ENCODE measurements around the gene RPP25. TPM values are rescaled to one million over a fixed set of nuclear protein-coding genes. Genes with fewer than 3 reads are reported as not detected.

The RPP25 gene
- total and polyA plus RNA-seq, 4 donors = 2.2 to 3.3 (median 2.3) TPM

DNA sequence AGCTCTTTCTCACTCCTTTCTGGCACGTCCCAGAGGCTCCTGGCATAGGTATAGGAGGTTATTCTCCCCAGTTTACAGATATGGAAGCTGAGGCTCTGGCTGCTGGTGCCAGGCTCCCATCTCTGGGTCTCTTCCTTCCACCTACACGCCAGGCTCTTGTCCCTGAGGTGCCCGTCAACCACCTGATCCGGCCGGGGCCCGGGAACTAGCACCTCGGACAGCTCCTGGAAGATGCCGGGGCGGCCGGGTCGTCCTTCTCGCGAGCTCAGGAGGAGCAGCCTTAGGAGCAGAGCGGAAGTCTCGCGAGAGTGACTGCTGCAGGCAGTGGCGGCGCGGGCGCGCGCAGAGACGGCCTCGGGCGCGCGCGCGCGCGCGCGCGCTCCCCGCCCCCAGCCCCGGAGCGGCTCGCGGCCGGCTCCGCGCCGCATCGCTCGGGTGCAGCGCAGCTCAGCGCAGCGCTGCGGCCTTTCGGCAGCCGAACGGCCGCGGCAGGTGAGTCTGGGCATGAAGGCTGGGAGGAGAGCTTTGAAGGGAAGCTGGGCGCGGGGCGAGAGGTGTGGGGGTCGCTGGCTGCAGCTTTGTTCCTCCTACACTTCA, 38.7 kb upstream of the RPP25 start, which contains the start of gene SCAMP5:
SCAMP5 (plus strand) TSS at position 382 of the 597 bp plus-strand sequence. CDS start 16,277 bp downstream, outside the sequence.
- WGBS = 1% methylated on average over 58 of the region's 58 CpGs
- Histone ChIP-seq H3K4me3 (ENCODE audit: low read depth in 1 of 3, low read length in 3 of 3) (peak within 1 kb of the TSS; percentile 3 to 79 (median 76)), H3K9ac (ENCODE audit: low read depth in 1 of 2, low read length in 2 of 2) (no peak within 1 kb of the TSS), H3K27ac (ENCODE audit: low read depth in 1 of 2, low read length in 2 of 2) (no peak within 1 kb of the TSS), H3K9me3 (ENCODE audit: control insufficient read depth in 4 of 4, low read length in 3 of 4) (no peaks in the 10 kb centered on the region), H3K36me3 (ENCODE audit: control insufficient read depth in 4 of 4, insufficient read depth in 3 of 4, low read depth in 1 of 4, low read length in 3 of 4) (no peaks in the 10 kb centered on the region), H3K4me1 (ENCODE audit: control insufficient read depth in 4 of 4, insufficient read depth in 4 of 4, low read length in 3 of 4) (peaks cover 4 to 6% (median 6%) of the 10 kb centered on the region in 4 donors), H3K27me3 (ENCODE audit: control insufficient read depth in 4 of 4, insufficient read depth in 4 of 4, low read length in 3 of 4) (no peaks in the 10 kb centered on the region)
- DNase-seq (ENCODE audit: low spot score) = peak; percentile 85
- TF ChIP-seq NR2F2 (IDR thresholded peaks at IDR 0.05) (no peak), TAF1 (conservative IDR thresholded peaks at IDR 0.05) (no peak), EGR1 (IDR thresholded peaks at IDR 0.05; ENCODE audit: low read depth in 2 of 2) (no peak), HNF4A (conservative IDR thresholded peaks at IDR 0.05) (no peak), FOXA2 (IDR thresholded peaks at IDR 0.05) (no peak), YY1 (IDR thresholded peaks at IDR 0.05) (peak; percentile 24), RXRA (IDR thresholded peaks at IDR 0.05) (no peak)
- TF ChIP-seq, protein P1, sequence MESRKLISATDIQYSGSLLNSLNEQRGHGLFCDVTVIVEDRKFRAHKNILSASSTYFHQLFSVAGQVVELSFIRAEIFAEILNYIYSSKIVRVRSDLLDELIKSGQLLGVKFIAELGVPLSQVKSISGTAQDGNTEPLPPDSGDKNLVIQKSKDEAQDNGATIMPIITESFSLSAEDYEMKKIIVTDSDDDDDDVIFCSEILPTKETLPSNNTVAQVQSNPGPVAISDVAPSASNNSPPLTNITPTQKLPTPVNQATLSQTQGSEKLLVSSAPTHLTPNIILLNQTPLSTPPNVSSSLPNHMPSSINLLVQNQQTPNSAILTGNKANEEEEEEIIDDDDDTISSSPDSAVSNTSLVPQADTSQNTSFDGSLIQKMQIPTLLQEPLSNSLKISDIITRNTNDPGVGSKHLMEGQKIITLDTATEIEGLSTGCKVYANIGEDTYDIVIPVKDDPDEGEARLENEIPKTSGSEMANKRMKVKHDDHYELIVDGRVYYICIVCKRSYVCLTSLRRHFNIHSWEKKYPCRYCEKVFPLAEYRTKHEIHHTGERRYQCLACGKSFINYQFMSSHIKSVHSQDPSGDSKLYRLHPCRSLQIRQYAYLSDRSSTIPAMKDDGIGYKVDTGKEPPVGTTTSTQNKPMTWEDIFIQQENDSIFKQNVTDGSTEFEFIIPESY (IDR thresholded peaks at IDR 0.05) = peak; percentile 99
- TF ChIP-seq, protein P2, sequence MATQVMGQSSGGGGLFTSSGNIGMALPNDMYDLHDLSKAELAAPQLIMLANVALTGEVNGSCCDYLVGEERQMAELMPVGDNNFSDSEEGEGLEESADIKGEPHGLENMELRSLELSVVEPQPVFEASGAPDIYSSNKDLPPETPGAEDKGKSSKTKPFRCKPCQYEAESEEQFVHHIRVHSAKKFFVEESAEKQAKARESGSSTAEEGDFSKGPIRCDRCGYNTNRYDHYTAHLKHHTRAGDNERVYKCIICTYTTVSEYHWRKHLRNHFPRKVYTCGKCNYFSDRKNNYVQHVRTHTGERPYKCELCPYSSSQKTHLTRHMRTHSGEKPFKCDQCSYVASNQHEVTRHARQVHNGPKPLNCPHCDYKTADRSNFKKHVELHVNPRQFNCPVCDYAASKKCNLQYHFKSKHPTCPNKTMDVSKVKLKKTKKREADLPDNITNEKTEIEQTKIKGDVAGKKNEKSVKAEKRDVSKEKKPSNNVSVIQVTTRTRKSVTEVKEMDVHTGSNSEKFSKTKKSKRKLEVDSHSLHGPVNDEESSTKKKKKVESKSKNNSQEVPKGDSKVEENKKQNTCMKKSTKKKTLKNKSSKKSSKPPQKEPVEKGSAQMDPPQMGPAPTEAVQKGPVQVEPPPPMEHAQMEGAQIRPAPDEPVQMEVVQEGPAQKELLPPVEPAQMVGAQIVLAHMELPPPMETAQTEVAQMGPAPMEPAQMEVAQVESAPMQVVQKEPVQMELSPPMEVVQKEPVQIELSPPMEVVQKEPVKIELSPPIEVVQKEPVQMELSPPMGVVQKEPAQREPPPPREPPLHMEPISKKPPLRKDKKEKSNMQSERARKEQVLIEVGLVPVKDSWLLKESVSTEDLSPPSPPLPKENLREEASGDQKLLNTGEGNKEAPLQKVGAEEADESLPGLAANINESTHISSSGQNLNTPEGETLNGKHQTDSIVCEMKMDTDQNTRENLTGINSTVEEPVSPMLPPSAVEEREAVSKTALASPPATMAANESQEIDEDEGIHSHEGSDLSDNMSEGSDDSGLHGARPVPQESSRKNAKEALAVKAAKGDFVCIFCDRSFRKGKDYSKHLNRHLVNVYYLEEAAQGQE (IDR thresholded peaks at IDR 0.05) = peak; percentile 99
- TF ChIP-seq, protein P3, sequence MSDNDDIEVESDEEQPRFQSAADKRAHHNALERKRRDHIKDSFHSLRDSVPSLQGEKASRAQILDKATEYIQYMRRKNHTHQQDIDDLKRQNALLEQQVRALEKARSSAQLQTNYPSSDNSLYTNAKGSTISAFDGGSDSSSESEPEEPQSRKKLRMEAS (IDR thresholded peaks at IDR 0.05) = no peak

DNA sequence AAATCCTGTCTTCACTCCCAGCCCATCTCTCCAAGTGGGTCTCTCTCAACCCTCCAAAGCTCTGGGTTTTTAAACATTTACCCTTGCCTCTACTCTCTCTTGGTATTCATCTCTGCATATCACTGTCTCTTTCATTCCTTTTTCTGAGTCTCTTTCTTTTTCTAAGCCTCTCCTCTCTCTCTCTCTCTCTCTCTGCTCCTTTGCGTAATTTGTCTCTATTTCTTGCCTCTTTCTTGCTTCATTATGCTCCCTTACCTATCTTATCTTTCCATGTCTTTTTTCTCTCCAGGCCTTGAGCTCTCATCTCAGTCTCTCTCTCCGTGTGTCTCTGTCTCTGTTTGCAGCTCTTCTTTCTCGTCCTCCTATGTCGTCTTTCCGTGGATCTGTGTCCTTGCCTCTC, 38.1 kb upstream of the RPP25 start:
- no peak for TF ChIP-seq HNF4A (conservative IDR thresholded peaks at IDR 0.05)
- no peak for TF ChIP-seq YY1 (IDR thresholded peaks at IDR 0.05)
- no peak for TF ChIP-seq RAD21 (IDR thresholded peaks at IDR 0.05)
- no peak for TF ChIP-seq RXRA (IDR thresholded peaks at IDR 0.05)
- TF ChIP-seq GABPA (IDR thresholded peaks at IDR 0.05 in 1 of 2, conservative IDR thresholded peaks at IDR 0.05 in 1 of 2) = no peak
- TF ChIP-seq, protein P3 (IDR thresholded peaks at IDR 0.05) = no peak
- TF ChIP-seq EGR1 (IDR thresholded peaks at IDR 0.05; ENCODE audit: low read depth in 2 of 2) = no peak
- TF ChIP-seq JUND (IDR thresholded peaks at IDR 0.05) = no peak
- TF ChIP-seq, protein P2 (IDR thresholded peaks at IDR 0.05) = no peak
- TF ChIP-seq, protein P4, sequence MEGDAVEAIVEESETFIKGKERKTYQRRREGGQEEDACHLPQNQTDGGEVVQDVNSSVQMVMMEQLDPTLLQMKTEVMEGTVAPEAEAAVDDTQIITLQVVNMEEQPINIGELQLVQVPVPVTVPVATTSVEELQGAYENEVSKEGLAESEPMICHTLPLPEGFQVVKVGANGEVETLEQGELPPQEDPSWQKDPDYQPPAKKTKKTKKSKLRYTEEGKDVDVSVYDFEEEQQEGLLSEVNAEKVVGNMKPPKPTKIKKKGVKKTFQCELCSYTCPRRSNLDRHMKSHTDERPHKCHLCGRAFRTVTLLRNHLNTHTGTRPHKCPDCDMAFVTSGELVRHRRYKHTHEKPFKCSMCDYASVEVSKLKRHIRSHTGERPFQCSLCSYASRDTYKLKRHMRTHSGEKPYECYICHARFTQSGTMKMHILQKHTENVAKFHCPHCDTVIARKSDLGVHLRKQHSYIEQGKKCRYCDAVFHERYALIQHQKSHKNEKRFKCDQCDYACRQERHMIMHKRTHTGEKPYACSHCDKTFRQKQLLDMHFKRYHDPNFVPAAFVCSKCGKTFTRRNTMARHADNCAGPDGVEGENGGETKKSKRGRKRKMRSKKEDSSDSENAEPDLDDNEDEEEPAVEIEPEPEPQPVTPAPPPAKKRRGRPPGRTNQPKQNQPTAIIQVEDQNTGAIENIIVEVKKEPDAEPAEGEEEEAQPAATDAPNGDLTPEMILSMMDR (IDR thresholded peaks at IDR 0.05; ENCODE audit: low read depth, low read length, missing input control) = no peak
- TF ChIP-seq FOXA2 (IDR thresholded peaks at IDR 0.05) = no peak
- TF ChIP-seq, protein P5, sequence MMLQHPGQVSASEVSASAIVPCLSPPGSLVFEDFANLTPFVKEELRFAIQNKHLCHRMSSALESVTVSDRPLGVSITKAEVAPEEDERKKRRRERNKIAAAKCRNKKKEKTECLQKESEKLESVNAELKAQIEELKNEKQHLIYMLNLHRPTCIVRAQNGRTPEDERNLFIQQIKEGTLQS (IDR thresholded peaks at IDR 0.05) = no peak
- no peak for TF ChIP-seq NR2F2 (IDR thresholded peaks at IDR 0.05)
- TF ChIP-seq TAF1 (conservative IDR thresholded peaks at IDR 0.05) = no peak
- Histone ChIP-seq H3K9ac (ENCODE audit: low read depth in 1 of 2, low read length in 2 of 2) (no peak overlapping the region), H3K27ac (ENCODE audit: low read depth in 1 of 2, low read length in 2 of 2) (no peak overlapping the region), H3K4me1 (ENCODE audit: control insufficient read depth in 4 of 4, insufficient read depth in 4 of 4, low read length in 3 of 4) (peaks cover 4 to 6% (median 6%) of the 10 kb centered on the region in 4 donors), H3K9me3 (ENCODE audit: control insufficient read depth in 4 of 4, low read length in 3 of 4) (no peaks in the 10 kb centered on the region), H3K27me3 (ENCODE audit: control insufficient read depth in 4 of 4, insufficient read depth in 4 of 4, low read length in 3 of 4) (no peaks in the 10 kb centered on the region), H3K36me3 (ENCODE audit: control insufficient read depth in 4 of 4, insufficient read depth in 3 of 4, low read depth in 1 of 4, low read length in 3 of 4) (no peaks in the 10 kb centered on the region), H3K4me3 (ENCODE audit: low read depth in 1 of 3, low read length in 3 of 3) (no peak overlapping the region)
- DNase-seq (ENCODE audit: low spot score) = no peak
- WGBS = 46% methylated on average over 5 of the region's 5 CpGs

All from liver (tissue), 9 donors.